Panc1 (cell line): Measurements from ENCODE around the gene SLC27A2. TPM values are rescaled to one million over a fixed set of nuclear protein-coding genes. Genes with fewer than 3 reads are reported as not detected.
"Not testable (repeated sequence)": the region's sequence is repeated elsewhere in the genome, so short reads cannot be mapped to it uniquely, and the experiment has no call there.

ENCODE experiments used
- ATAC-seq: fragments of 200-7000 bp; cut with Tn5 transposase; 2 replicates; pipeline ENCODE4 v1.9.1; 2020; ENCODE audit warnings: mild to moderate bottlenecking, moderate library complexity
- BruUV-seq: library from RNA; stranded (reverse); fragments of 400-500 nt; replicated peaks from 2 replicates; lab custom pipeline; 2021; lab: Mats Ljungman, UMichigan
- CTCF ChIA-PET: fragments of 300-600 bp; sonication (Branson Sonifier 250); formaldehyde crosslinking; loops from one replicate; lab custom pipeline; 2022; ENCODE audit warnings: antibody characterized with exemption; lab: Charles Lee
- POLR2A ChIA-PET: fragments of 300-600 bp; sonication (Branson Sonifier 250); formaldehyde crosslinking; loops from one replicate; lab custom pipeline; 2022; ENCODE audit warnings: antibody characterized with exemption; lab: Charles Lee
- DNase-seq: peaks from one replicate; pipeline ENCODE4 v3.0.0-alpha.2; 2010; ENCODE audit warnings: low read depth, low spot score
- H3K27ac ChIP-seq: 2 replicates; pipeline ENCODE4 v1.5.1; 2011; ENCODE audit warnings: mild to moderate bottlenecking, low read length, inconsistent platforms
- H3K27me3 ChIP-seq: fragments of 200-500 bp; sonication (Bioruptor generic); 2 replicates; pipeline ENCODE4 v1.6.0; 2014; ENCODE audit warnings: low read length, inconsistent platforms; ENCODE audit not compliant: control insufficient read depth, insufficient read depth
- H3K36me3 ChIP-seq: fragments of 200-500 bp; sonication (Bioruptor generic); 2 replicates; pipeline ENCODE4 v1.5.1; 2014; ENCODE audit warnings: inconsistent platforms, mild to moderate bottlenecking, low read length, moderate library complexity; ENCODE audit not compliant: control insufficient read depth, insufficient read depth
- H3K4me1 ChIP-seq: 2 replicates; pipeline ENCODE4 v1.5.1; 2011; ENCODE audit warnings: inconsistent platforms, mild to moderate bottlenecking, low read length, moderate library complexity; ENCODE audit not compliant: control insufficient read depth, insufficient read depth
- H3K4me3 ChIP-seq, 2 experiments: 2 replicates each; pipeline ENCODE4 v1.5.1; 2011 to 2012; ENCODE audit warnings: low read depth in 2 of 2, low read length in 2 of 2, mild to moderate bottlenecking in 2 of 2, inconsistent platforms in 1 of 2, moderate library complexity in 1 of 2
- H3K9me3 ChIP-seq: fragments of 200-500 bp; sonication (Bioruptor generic); 2 replicates; pipeline ENCODE4 v1.5.1; 2014; ENCODE audit warnings: low read depth, mild to moderate bottlenecking, inconsistent platforms, low read length, moderate library complexity; ENCODE audit not compliant: control insufficient read depth, insufficient read depth
- POLR2AphosphoS5 ChIP-seq: IDR thresholded peaks from 2 replicates; pipeline ENCODE4 v1.6.1; 2012; ENCODE audit warnings: mild to moderate bottlenecking, low read depth, low read length, moderate library complexity
- SIN3A ChIP-seq: IDR thresholded peaks from 2 replicates; pipeline ENCODE4 v1.6.1; 2012; ENCODE audit warnings: low read depth, mild to moderate bottlenecking, low read length, moderate library complexity, borderline replicate concordance; ENCODE audit not compliant: insufficient read depth
- TCF7L2 ChIP-seq: IDR thresholded peaks from 2 replicates; pipeline ENCODE4 v1.6.1; 2011; ENCODE audit warnings: mild to moderate bottlenecking, low read depth, low read length, inconsistent platforms
- in situ Hi-C: cut with HindIII; loops from 2 replicates; pipeline ENCODE4 v1.10.0; 2016; ENCODE audit warnings: low sequenced_read_pairs, low pct_unique_long_range_greater_than_20kb
- intact Hi-C: fragments of 100-400 bp; cut with micrococcal nuclease; formaldehyde crosslinking; loops from one replicate; pipeline ENCODE4 v1.10.0; 2022; ENCODE audit not compliant: unreplicated experiment
- total RNA-seq: library from RNA; stranded (reverse); gene quantifications from one replicate; pipeline ENCODE4 v1.2.1, GENCODE V29; 2021; ENCODE audit not compliant: unreplicated experiment
- TF ChIP-seq, protein P1 (sequence below), 2 experiments: IDR thresholded peaks; 2 replicates each; pipeline ENCODE4 v1.6.1; 2011 to 2012; ENCODE audit warnings: low read depth in 2 of 2, control low read depth in 1 of 2, low read length in 1 of 2, mild to moderate bottlenecking in 1 of 2, moderate library complexity in 1 of 2; ENCODE audit not compliant: insufficient read depth in 1 of 2
- TF ChIP-seq, protein P2 (sequence below): fragments of 450-650 bp; IDR thresholded peaks from 2 replicates; pipeline ENCODE4 v1.5.1; 2017; ENCODE audit warnings: mild to moderate bottlenecking

SLC27A2 gene
- total RNA-seq, 1 experiment from 2014 or later, result 0.18 TPM

DNA sequence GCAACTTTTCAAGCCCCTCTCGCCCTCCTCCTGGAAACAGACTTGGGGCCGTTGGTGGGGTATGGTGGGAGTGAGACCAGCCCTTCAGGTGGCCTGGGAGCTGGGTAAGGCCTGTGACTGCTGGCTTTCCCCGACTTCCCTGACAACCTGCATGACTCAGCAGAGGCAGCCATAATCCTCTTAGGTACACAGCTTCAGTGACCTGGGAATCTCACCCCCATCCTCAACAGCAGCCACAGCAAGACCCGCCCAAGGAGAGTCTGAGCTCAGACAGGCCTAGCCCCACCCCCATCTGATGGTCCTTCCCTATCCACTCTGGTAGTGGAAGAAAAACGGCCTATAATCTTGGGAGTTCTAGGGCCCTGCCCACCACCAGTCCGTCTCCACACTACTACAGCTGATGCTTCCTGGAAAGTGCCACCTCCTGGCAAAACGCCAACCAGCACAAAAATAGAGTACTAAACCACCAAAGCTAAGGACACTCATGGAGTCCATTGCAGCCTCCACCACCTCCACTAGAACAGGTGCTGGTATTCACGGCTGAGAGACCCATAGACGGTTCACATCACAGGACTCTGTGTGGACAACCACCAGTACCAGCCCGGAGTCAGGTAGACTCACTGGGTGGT is 13.1 kb upstream of the SLC27A2 start:
- TF ChIP-seq, protein P1, sequence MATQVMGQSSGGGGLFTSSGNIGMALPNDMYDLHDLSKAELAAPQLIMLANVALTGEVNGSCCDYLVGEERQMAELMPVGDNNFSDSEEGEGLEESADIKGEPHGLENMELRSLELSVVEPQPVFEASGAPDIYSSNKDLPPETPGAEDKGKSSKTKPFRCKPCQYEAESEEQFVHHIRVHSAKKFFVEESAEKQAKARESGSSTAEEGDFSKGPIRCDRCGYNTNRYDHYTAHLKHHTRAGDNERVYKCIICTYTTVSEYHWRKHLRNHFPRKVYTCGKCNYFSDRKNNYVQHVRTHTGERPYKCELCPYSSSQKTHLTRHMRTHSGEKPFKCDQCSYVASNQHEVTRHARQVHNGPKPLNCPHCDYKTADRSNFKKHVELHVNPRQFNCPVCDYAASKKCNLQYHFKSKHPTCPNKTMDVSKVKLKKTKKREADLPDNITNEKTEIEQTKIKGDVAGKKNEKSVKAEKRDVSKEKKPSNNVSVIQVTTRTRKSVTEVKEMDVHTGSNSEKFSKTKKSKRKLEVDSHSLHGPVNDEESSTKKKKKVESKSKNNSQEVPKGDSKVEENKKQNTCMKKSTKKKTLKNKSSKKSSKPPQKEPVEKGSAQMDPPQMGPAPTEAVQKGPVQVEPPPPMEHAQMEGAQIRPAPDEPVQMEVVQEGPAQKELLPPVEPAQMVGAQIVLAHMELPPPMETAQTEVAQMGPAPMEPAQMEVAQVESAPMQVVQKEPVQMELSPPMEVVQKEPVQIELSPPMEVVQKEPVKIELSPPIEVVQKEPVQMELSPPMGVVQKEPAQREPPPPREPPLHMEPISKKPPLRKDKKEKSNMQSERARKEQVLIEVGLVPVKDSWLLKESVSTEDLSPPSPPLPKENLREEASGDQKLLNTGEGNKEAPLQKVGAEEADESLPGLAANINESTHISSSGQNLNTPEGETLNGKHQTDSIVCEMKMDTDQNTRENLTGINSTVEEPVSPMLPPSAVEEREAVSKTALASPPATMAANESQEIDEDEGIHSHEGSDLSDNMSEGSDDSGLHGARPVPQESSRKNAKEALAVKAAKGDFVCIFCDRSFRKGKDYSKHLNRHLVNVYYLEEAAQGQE (IDR thresholded peaks at IDR 0.05; ENCODE audit: insufficient read depth in 1 of 2, low read depth in 2 of 2, low read length in 1 of 2), result no peak
- TF ChIP-seq, protein P2, sequence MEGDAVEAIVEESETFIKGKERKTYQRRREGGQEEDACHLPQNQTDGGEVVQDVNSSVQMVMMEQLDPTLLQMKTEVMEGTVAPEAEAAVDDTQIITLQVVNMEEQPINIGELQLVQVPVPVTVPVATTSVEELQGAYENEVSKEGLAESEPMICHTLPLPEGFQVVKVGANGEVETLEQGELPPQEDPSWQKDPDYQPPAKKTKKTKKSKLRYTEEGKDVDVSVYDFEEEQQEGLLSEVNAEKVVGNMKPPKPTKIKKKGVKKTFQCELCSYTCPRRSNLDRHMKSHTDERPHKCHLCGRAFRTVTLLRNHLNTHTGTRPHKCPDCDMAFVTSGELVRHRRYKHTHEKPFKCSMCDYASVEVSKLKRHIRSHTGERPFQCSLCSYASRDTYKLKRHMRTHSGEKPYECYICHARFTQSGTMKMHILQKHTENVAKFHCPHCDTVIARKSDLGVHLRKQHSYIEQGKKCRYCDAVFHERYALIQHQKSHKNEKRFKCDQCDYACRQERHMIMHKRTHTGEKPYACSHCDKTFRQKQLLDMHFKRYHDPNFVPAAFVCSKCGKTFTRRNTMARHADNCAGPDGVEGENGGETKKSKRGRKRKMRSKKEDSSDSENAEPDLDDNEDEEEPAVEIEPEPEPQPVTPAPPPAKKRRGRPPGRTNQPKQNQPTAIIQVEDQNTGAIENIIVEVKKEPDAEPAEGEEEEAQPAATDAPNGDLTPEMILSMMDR, result no peak
- no peak for TF ChIP-seq POLR2AphosphoS5
- no peak for TF ChIP-seq TCF7L2
- TF ChIP-seq SIN3A, result no peak
- H3K27me3 ChIP-seq, result no peaks in the 10 kb centered on the region
- H3K9me3 ChIP-seq, result no peaks in the 10 kb centered on the region
- ChIA-PET POLR2A (no interaction called here), CTCF (no interaction called here)
- no peak for DNase-seq
- no peaks in the 10 kb centered on the region for H3K4me1 ChIP-seq
- H3K36me3 ChIP-seq, result no peaks in the 10 kb centered on the region
- no TSS peak for BruUV-seq
- no peak overlapping the region for H3K27ac ChIP-seq
- ATAC-seq, result no peak
- no peak overlapping the region for H3K4me3 ChIP-seq
- in situ Hi-C loops, result no loop called here
- intact Hi-C loops, result no loop called here

DNA sequence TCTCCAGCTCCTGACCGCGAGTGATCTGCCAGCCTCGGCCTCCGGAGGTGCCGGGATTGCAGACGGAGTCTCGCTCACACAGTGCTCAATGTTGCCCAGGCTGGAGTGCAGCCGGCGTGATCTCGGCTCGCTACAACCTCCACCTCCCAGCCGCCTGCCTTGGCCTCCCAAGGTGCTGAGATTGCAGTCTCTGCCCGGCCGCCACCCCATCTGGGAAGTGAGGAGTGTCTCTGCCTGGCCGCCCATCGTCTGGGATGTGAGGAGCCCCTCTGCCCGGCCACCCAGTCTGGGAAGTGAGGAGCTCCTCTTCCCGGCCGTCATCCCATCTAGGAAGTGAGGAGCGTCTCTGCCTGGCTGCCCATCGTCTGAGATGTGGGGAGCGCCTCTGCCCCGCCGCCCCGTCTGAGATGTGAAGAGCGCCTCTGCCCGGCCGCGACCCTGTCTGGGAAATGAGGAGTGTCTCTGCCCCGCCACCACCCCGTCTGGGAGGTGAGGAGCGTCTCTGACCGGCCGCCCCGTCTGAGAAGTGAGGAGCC is 9.6 kb upstream of the SLC27A2 start:
- H3K4me1 ChIP-seq, H3K36me3 ChIP-seq, H3K27ac ChIP-seq, H3K9me3 ChIP-seq, ATAC-seq, H3K27me3 ChIP-seq, BruUV-seq, DNase-seq, H3K4me3 ChIP-seq, POLR2A ChIA-PET, intact Hi-C loops, CTCF ChIA-PET, in situ Hi-C loops: not testable (repeated sequence)

DNA sequence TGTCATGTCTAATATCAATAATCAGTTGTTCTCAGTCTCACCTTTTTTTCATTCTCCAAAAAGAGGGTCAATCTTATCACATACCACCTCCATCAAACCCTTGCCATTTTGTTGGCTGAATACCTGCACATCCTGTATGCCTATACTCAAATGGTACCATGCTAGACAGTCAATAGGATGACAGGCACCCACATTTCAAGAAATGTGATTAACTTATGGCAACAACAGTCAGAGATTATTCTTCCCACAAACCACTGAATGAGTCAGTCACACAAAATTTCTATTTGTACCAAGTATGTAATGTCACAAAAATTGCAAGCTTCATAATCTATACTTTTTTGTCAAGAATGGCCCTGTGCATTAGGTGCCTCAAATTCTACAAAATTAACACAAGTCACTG is 5.1 kb upstream of the SLC27A2 start:
- no peak overlapping the region for H3K27ac ChIP-seq
- ChIA-PET CTCF (no interaction called here), POLR2A (no interaction called here)
- H3K4me1 ChIP-seq, result peaks cover 3% of the 10 kb centered on the region; the same call in 1 of the 2 replicates
- TF ChIP-seq TCF7L2 (no peak), SIN3A (no peak), POLR2AphosphoS5 (no peak)
- TF ChIP-seq, protein P2, result no peak
- TF ChIP-seq, protein P1 (IDR thresholded peaks at IDR 0.05; ENCODE audit: insufficient read depth in 1 of 2, low read depth in 2 of 2, low read length in 1 of 2), result no peak
- H3K36me3 ChIP-seq, result no peaks in the 10 kb centered on the region
- intact Hi-C loops (no loop called here), in situ Hi-C loops (no loop called here)
- DNase-seq, result no peak
- H3K27me3 ChIP-seq, result peaks cover 14% of the 10 kb centered on the region
- no peak for ATAC-seq
- BruUV-seq, result no TSS peak
- no peaks in the 10 kb centered on the region for H3K9me3 ChIP-seq
- no peak overlapping the region for H3K4me3 ChIP-seq
